GM13976 (cell line): ENCODE results near the gene OR1M1.

Experiments
- DNase-seq: peaks from one replicate; pipeline ENCODE4 v3.0.0; 2012; ENCODE audit warnings: low spot score
- CTCF ChIP-seq: IDR thresholded peaks from 2 replicates; pipeline ENCODE4 v1.5.1; 2012; ENCODE audit warnings: borderline replicate concordance, mild to moderate bottlenecking; ENCODE audit not compliant: insufficient read depth; ENCODE audit errors: extremely low read depth, missing control alignments, control extremely low read depth
- in situ Hi-C: fragments of 300-500 bp; cut with MboI; formaldehyde crosslinking; loops from one replicate; pipeline ENCODE4 v1.12.0; 2022; ENCODE audit warnings: low sequenced_read_pairs, mixed read lengths, inconsistent platforms; ENCODE audit not compliant: unreplicated experiment

OR1M1 gene

GRCh38 chr19:9116547-9116946 is 29.7 kb downstream of the OR1M1 start:
- no peak for TF ChIP-seq CTCF
- in situ Hi-C loops: no loop called here
- no peak for DNase-seq

DNA sequence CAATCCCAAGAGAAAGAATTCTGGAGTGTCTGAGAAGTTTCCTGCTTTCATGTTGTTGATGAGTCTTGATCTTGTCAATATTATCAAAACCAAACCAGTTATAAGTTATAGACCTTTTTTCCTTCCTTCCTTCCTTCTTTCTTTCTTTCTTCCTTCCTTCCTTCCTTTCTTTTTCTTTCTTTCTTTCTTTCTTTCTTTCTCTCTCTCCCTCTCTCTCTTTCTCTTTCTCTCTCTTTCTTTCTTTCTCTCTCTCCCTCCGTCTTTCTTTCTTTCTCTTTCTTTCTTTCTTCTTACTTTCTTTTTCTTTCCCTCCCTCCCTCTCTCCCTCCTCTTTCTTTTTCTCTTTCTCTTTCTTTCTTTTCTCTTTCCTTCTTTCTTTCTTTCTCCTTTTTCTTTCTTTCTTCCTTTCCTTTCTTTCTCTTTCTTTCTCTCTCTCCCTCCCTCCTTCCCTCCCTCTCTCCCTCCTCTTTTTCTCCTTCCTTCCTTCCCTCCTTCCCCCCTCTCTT is 40.1 kb downstream of the OR1M1 start, which contains the start of gene OR7G3:
Gene OR7G3 (minus strand): TSS at position 51 of the 506 bp plus-strand sequence. CDS start 0 bp downstream, at position 51.
- in situ Hi-C loops: no loop called here
- no peak for DNase-seq
- no peak for TF ChIP-seq CTCF

GRCh38 chr19:9128171-9128570 is 41.3 kb downstream of the OR1M1 start:
- in situ Hi-C loops: no loop called here
- TF ChIP-seq CTCF: no peak
- no peak for DNase-seq

GRCh38 chr19:9130965-9131364 is 44.1 kb downstream of the OR1M1 start:
- TF ChIP-seq CTCF: no peak
- DNase-seq: no peak
- in situ Hi-C loops: loop anchor here (10.0 kb wide), 1 partner anchor 664 kb away; no protein-coding TSS in a partner anchor

DNA sequence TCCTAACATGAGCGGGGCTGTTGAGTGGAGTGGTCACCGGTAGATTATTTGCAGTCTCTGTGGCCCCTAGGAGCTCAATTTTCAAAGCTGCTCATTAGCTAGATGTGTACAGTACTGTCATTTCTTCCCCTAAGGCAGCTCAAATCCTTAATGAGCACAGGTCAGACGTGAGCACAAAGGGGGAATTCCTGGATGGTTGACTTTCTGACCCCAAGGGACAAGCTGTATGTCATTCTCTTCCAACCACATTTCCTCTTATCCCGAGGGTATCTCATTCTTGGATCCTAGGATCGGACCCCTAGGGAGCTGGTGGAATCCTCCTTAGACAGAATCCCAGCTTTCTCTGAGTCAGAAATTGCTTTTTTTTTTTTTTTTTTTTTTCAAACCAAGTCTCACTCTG is 45.6 kb downstream of the OR1M1 start:
- no peak for TF ChIP-seq CTCF
- no peak for DNase-seq
- in situ Hi-C loops: loop anchor here (10.0 kb wide), 1 partner anchor 662 kb away; no protein-coding TSS in a partner anchor

- no peak for TF ChIP-seq CTCF
- no peak for DNase-seq
- in situ Hi-C loops: loop anchor here (10.0 kb wide), 1 partner anchor 655 kb away; no protein-coding TSS in a partner anchor
Measured at GRCh38 chr19:9139609-9140158, 52.8 kb downstream of the OR1M1 start.
